NCI-H1417 (cell line): ENCODE measurements around the gene MEF2A.

Source experiments
- DNase-seq, 3 experiments: peaks; one replicate each; lab custom pipeline; 2025; lab: John Stamatoyannopoulos, UW

Gene MEF2A

DNA sequence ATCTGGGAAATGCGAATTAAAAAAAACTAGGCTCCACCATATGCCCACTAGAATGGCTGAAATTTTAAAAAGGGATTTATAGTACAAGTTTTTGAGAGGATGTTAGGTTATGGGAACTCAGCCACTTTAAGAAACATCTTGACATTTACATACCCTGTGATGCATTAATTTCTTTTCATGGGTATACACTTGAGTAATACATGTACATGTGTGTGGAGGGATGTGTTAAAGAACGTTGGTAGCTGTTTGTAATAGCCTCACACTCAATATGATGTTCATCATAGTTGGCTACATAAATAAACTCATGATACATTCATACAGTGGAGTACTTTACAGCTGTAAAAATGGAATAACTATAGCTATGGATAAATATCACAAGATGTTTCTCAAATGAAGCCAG is 40.9 kb downstream of the MEF2A start:
- DNase-seq, result no peak

DNA sequence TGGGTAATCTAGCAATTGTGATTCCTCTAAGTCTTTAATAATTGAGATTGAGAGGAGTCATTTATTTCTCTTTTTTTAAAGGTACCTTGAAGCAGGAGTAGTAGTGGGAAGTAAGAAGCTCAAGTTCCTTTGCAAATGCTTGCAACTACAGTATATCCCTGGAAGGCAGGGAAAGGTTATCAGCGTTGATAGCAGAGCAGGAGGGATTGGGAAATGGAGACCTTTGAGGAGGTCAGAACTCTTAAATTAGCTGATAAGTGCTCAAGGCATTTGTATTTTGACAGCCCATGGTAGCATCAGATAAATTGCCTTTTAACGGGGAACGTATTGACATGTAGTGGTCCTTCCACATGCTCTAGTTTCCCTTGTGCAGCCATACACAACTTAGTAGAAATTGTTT is 47.7 kb downstream of the MEF2A start:
- DNase-seq, result no peak

DNA sequence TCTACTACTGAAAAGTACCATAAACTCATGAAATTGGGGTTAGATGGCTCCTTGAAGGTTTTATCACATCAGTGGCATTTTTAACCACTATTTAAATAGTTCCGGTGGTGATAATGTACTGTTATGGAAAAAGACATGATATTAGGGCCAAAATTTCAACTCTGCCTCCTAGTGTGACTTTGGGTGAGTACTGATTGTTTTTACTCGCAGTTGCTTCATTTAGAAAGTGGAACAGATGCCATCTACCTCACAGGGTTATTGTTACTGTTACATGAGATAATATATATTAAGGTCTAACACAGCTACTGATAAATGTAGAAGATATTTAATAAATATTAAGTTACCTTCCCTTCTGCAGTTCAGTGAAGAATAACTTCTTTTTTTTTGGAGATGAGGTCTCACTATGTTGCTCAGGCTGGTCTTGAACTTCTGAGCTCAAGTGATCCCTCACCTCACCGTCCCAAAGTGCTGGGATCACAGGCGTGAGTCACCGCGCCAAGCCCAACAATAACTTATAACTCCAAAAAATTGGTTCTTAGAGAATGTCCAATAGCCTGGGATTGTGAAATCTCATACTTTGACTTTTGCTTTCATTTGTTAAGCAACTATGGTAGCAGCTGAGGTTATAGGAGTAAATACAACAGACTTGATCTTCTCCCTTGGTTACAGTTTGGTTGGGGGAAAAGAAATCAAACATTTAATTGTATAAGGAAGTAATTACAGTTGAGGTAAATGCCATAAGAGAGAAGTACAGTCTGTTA is 48.3 kb downstream of the MEF2A start:
- DNase-seq, result no peak

DNA sequence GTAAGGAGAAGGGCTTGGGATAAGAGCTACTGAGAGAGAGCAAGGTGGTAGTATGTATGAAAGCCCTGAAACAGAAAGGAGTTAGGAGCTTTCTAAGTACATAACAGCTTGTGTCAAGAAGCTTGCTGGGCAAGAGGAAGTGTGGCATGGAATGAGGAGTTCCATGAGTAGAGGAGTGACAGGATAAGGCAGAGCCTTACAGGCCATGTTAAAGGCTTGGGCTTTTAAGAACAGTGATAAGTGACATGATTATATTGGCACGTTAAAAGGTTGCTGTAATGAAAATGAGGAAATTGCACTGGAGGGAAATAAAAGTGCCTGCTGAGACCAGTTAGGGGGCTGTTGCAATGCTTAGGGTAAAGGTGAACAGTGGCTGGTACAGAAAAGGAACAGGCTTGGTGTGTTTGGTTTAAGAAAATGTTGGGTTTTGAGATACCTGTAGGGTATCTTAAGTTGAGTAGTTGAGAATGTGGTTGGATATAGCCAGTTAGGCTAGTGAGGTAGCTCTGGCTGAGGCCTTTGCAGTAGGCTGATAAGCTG is 49.0 kb downstream of the MEF2A start:
- DNase-seq, result no peak

DNA sequence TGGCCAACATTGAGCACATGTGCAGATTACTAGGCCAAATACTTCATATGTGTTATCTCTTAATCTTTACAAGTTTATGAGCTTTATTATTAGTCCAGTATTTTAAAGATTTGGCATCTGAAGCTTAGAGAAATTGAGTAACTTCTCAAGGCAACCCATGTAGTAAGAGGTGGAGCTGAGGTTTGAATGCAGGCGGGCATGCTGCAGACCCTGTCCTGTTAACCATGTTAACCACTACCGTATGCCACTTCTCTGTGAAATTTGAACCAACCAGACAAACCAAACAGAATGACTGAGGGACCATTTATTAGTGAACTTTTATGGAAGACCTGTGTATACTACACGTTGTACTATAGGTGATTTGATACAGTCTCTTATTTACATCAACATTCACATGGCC is 49.7 kb downstream of the MEF2A start:
- DNase-seq, result no peak

DNA sequence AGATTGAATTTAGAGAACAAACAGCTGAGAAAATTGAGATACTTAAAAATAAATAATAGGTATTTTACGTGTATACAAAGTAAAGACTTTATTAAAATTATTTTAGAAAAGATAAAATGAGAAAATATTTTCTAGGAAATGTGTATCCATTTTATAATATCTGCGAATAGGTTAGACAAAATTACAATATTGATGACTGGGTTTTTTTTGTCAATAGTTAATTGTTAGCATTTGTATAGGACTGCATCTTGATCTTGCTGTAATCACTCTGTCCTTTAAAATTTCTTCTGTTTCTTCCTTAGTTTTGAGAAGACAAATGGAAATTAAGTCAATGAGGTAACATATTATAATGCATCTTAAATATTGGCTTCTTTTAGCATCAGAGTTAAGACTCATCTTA is 50.3 kb downstream of the MEF2A start:
- no peak for DNase-seq

DNA sequence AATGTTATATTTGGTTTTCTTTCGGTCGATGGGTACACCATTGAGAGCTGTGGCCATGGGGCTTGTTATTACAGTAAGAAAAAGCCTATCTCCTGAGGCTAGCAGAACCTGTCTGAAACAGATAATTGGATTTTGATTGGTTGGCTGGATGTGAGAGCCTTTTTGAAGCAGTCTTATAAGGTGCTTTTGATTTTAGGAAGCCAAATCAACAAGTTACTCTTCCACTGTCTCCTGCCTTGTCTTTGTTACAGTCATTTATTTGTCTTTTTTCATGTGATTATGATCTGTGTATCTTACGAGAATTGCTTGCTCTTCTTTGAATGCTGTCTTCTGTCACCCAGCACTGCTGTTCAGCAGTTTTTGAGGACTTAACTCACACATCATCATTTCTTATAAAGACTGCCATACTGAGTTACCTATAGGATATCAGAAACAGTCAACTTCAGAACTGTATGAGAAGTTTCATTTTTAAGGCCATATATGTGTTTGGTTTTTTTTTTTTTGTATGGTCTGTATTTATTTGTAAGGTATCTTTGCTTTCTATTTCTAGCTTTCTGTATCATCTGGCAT is 51.1 kb downstream of the MEF2A start:
- DNase-seq, result no peak

DNA sequence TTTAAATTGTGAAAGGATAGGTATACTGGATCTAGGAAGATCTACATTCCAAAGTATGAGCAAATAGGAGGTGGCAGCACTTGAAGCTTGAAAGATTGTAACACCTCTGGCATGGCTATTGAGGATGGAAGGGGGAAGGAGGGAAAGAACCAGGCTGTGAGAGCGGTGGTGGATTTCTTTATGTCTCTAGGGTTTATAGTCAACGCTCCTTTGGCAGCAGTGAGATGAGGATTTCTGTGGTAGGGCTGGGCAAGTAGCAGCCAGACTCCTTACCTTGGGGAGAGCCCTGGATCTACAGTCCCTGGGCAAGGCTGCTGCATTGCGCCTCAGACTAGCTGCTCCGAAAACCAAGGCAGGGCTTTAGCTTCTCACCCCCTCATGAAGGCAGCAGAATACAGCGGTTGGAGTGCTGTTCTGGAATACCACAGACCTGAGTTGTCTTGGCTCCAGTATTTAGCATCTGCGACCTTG is 53.2 kb downstream of the MEF2A start:
- no peak for DNase-seq

DNA sequence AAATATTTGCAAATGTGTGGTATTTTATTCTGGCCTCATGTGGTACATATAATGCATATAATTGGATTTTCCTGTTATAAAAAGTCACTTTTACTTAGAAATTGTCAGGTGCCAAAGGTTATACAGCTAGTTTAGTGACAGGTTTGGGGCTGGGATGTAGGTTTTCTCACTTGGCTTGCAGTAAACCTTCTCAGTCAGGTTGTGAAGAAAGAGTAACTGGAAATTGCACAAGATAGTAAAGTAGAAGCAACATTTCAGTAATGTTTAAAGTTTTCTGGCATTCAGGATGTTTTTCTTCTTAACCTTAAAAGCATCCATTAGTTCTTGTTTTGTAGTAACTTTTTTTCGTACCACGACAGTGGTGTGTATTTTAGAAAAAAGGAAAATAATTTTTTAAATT is 53.9 kb downstream of the MEF2A start:
- DNase-seq, result no peak

DNA sequence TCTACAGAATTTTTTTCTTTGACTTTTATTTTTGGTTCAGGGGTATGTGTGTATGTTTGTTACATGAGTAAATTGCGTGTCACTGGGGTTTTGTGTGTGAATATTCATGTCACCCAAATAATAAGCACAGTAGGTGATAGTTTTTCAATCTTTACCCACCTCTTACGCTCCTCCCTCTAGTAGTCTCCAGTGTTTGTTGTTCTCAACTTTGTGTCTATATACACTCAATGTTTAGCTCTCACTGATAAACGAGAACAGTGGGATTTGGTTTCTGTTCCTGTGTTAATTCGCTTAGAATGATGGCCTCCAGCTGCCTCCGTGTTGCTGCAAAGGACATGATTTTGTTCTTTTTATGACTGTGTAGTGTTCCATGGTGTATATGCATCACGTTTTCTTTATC is 54.4 kb downstream of the MEF2A start:
- DNase-seq, result no peak

DNA sequence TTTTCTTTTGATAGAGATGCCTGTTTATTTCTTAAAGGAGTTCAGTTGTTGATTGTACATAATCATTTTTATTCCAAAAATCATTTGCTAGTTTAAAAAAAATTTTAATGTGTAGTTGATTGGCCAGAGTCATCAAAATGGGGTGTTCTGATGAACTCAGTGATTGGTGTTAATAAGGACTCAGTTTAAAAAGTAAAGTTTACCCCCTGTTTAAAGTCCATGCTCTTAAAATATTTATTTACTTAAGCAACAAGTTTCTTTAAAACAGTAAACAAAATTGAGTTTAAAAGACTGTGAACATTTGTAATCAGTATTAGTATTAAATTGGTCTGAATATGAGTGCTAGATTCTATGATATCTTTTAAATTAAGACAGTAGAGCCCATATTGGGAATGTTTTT is 56.0 kb downstream of the MEF2A start:
- no peak for DNase-seq

DNA sequence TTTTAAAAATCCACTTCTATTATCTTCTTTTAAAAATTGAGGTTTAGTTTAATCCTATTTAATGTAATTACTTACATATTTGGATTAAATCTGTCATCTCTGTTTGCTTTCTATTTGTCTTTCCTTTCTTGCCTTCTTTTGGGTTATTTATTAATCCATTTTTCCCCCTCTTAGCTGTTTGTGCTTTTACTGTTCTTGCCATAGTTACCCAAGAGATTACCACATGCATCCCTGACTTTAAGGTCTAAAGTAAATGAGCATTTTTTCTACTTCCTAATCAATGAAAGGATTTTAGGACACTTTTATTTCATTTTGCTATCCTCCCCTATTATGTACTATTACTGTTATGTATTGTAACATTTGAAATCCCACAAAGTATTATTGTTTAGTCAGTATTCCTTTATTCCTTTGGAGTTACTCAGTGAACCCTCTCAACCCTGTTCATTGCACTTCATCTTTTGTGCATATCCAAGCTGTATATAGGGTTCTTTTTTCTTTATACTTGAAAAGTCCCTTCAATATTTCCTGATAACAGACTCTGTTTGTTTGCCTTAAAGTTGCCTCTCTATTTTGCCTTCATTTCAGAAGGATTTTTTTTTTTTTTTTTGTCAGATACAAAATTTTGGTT is 62.7 kb downstream of the MEF2A start:
- DNase-seq, result no peak

DNA sequence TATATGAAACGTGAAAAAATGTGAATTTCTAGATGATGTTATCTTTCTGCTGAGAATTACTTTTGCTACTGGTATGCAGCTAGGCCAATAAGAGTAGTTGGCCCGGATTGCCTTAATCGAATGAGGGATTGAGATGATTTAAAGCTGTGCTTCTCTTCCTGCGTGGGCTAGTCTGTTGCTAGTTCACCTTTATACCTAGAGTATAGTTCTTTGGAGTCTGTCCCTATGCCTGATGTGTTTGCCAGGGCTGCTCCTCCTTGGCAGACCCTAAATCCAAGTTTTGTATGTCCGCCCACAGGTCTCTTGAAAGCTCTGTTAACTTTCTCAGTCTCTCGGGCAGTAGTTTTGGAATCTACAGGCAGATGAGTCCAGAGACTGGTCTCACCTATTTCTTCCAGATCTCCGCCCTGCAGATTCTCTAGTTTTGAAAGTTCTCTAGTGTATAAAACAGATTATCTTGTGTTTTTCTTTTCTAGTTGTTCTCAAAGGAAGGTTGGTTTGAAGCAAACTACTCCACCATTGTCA is 64.9 kb downstream of the MEF2A start:
- no peak for DNase-seq

DNA sequence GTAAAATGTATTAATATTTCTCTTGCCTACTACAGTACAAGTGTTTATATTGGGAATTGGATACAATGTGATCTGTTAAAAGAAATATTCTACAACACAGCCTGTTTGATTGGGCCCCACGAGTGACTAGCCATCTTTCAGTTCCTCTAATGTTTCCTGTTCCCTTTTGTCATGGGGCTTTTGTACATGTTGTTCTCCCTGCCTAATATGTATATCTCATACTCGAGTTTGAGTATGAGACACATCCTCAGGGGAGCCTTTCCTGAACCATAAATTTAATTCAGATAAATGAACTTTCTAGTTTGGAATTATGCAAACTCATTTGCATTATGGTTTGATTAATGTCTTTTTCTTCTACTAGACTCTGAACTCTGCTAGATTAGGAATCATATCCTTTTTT is 65.5 kb downstream of the MEF2A start:
- DNase-seq, result no peak

DNA sequence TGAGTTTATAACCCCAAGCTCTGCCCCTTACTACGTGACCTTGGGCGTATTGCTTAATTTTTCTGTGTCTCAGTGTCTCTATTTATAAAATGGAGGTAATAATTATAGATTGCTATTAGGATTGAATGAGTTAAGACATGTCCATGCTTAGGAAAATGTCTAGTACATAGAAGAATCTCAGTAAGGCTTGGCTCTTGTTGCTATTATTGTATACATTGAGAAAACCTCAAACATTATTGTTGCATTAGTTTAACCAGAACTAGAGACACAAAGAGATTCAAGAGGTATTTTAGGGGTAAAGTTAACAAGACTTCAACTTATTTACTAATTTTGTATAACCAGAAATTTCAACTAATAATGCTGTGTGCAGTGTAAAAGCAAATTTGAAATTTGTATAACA is 66.7 kb downstream of the MEF2A start:
- DNase-seq, result no peak

DNA sequence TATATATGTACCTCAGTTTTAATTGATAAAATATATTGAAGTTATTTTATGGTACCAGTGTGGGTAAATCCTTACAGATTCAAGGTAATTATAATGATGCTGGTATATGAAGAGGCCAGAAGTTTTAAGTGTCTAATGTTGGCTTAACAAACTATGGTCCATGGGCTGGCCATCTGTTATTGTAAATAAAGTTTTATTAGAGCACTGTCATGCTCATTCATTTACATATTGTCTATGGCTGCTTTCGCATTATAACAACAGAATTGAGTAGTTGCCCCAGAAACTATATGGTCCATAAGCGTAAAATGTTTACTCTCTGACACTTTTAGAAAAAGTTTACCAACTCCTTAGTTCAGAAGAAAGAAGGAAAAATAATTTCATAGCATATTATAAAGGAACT is 67.9 kb downstream of the MEF2A start:
- DNase-seq, result no peak

DNA sequence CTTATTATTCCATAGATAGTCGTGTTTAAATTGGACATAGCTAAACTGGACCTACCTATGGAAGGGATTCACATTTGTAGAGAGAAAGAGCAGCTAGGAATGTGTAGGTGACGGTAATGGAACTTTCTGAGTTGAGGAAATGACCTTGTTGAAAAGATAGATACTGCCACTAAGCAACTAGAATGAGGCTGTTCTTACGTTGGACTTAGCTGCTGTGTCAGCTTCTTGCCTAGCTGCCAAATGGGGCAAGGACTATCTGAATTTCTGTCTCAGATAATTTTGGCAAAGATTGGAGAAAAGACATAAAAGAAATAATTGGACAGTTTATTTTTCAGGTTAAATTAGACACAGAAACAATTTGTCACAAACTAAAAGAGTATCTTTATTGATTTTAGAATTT is 68.8 kb downstream of the MEF2A start:
- no peak for DNase-seq

DNA sequence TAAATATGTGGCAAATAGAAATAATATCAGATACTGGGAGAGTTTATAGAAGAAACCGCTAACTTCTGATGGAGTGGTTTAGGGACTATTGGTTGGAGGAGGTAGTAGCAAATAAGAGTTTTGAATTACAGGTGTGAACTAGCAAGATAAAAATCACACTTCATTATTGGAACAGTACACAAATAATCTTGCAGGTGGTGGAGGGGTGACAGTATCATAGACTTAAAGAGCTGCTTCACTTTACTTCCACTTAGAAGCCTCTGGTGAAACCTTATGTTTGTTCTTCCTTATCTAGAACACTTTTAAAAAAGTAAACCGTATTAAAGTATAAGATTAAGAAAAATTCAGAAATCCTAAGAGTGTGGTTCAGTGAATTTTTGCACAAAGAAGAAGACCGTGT is 69.4 kb downstream of the MEF2A start:
- DNase-seq, result no peak

DNA sequence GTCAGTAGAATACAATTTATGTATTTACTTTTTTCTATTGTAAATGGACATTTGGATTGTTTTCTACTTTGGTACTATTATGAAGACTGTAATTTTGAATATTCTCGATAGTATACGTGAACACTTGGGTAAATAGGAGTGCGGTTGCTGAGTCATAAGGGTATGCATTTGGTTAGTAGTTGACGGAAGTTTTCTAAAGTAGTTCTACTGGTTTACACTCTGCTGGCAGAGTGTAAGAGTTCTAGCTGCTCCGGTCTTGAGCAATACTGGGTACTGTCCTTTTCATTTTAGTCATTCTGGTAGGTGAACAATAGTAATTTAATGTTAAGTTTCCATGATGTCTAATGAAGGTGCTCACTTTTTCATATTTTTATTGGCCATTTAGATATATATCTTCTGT is 70.0 kb downstream of the MEF2A start:
- DNase-seq, result no peak

DNA sequence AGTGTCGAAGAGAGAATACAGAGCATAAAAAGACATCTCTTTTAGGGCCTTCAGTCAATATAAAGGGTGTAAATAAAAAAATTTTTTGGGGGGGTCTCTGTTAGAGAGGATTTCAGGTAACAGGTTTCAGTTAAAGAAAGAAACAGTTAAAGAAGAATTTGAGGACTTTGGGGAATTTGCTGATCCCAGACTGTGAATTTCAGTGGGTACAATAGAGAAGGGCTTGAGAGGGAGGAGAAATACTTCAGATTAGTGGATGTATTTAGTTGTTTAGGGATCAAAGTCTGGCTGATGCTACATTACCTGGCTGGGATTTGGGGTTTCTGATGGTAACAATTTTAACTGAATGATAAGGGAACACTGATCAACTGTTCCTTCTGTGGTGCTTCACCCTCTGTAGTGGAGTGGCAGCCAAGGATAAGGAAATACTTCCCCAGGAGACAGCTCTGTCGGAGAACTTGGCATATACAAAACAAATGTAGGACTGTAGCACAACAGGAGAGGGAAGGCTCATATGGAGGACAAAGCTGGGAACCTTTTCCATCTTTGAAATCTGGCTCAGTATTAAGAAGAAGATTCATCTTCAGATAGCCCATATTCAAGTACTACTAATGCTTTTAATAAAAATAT is 79.2 kb downstream of the MEF2A start:
- no peak for DNase-seq

DNA sequence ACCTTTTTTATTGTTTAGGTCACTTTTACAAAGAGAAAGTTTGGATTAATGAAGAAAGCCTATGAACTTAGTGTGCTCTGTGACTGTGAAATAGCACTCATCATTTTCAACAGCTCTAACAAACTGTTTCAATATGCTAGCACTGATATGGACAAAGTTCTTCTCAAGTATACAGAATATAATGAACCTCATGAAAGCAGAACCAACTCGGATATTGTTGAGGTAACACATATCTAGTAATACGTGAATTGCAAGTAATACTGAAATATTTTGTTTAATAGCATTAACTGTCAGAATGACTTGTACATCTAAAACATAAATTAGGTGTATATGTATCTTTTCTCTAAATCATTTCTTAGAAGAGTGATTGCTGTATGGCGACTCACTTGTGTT is 79.8 kb downstream of the MEF2A start:
- DNase-seq, result no peak

DNA sequence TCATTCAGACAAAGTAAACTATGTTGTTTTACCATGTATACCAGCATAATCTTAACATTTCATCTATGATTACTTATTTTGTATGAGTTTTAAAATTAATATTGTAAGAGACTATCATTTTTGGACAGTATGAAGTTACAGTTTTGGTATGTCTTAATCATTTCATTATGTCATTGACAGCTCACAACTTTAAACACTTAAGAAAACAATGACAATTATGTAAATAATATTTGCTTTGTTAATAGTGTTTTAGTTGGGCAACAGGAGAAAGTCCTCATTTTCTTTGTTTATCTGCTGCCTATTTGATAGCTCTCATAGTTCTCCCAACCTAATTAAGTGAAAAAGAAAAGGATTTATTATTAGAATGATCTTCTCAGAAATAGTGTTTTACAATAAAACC is 80.2 kb downstream of the MEF2A start:
- DNase-seq, result no peak
